Measurements from ENCODE around the gene PPP4C. TPM values are rescaled to one million over a fixed set of nuclear protein-coding genes. Genes with fewer than 3 reads are reported as not detected.
A peak's percentile ranks its signal among the peaks of the same experiment; 100 is the strongest.

Gene PPP4C
- total and polyA plus RNA-seq, 4 donors = 51.6 to 104 (median 77.8) TPM

GRCh38 chr16:30053376-30054015 lies 22.3 kb upstream of the PPP4C start:
- peak overlapping the region; percentile 83 for H3K4me3 ChIP-seq (ENCODE audit: low read depth, low read length)
- DNase-seq (ENCODE audit: low read depth in 4 of 6, low spot score in 6 of 6) = no peak
- peaks cover 13% of the 10 kb centered on the region for H3K36me3 ChIP-seq (ENCODE audit: control insufficient read depth, insufficient read depth, low read length)
- H3K9me3 ChIP-seq (ENCODE audit: control insufficient read depth, insufficient read depth, low read length) = no peaks in the 10 kb centered on the region
- H3K4me1 ChIP-seq (ENCODE audit: control insufficient read depth, insufficient read depth, low read length) = peaks cover 47% of the 10 kb centered on the region
- peak overlapping the region; percentile 33 for H3K27ac ChIP-seq (ENCODE audit: low read depth, low read length)
- 9% methylated on average over 15 of the region's 19 CpGs for WGBS (ENCODE audit: insufficient coverage)
- no peaks in the 10 kb centered on the region for H3K27me3 ChIP-seq (ENCODE audit: control insufficient read depth, insufficient read depth, low read length)

- H3K27ac ChIP-seq (ENCODE audit: low read depth, low read length) = no peak overlapping the region
- H3K36me3 ChIP-seq (ENCODE audit: control insufficient read depth, insufficient read depth, low read length) = peaks cover 19% of the 10 kb centered on the region
- H3K9me3 ChIP-seq (ENCODE audit: control insufficient read depth, insufficient read depth, low read length) = no peaks in the 10 kb centered on the region
- no peak overlapping the region for H3K4me3 ChIP-seq (ENCODE audit: low read depth, low read length)
- H3K4me1 ChIP-seq (ENCODE audit: control insufficient read depth, insufficient read depth, low read length) = peaks cover 44% of the 10 kb centered on the region
- H3K27me3 ChIP-seq (ENCODE audit: control insufficient read depth, insufficient read depth, low read length) = no peaks in the 10 kb centered on the region
- no peak for DNase-seq (ENCODE audit: low read depth in 4 of 6, low spot score in 6 of 6)
- 49% methylated on average over 5 of the region's 8 CpGs for WGBS (ENCODE audit: insufficient coverage)
Measured at GRCh38 chr16:30054451-30054850, 21.3 kb upstream of the PPP4C start.

- H3K27ac ChIP-seq (ENCODE audit: low read depth, low read length) = no peak overlapping the region
- WGBS (ENCODE audit: insufficient coverage) = 27% methylated on average over 9 of the region's 10 CpGs
- peaks cover 39% of the 10 kb centered on the region for H3K4me1 ChIP-seq (ENCODE audit: control insufficient read depth, insufficient read depth, low read length)
- H3K9me3 ChIP-seq (ENCODE audit: control insufficient read depth, insufficient read depth, low read length) = no peaks in the 10 kb centered on the region
- no peaks in the 10 kb centered on the region for H3K27me3 ChIP-seq (ENCODE audit: control insufficient read depth, insufficient read depth, low read length)
- no peak for DNase-seq (ENCODE audit: low read depth in 4 of 6, low spot score in 6 of 6)
- H3K36me3 ChIP-seq (ENCODE audit: control insufficient read depth, insufficient read depth, low read length) = peaks cover 25% of the 10 kb centered on the region
- no peak overlapping the region for H3K4me3 ChIP-seq (ENCODE audit: low read depth, low read length)
Measured at GRCh38 chr16:30054959-30055553, 20.7 kb upstream of the PPP4C start.

- no peak overlapping the region for H3K27ac ChIP-seq (ENCODE audit: low read depth, low read length)
Measured at GRCh38 chr16:30060346-30060745, 15.4 kb upstream of the PPP4C start.

GRCh38 chr16:30060836-30061554 lies 14.8 kb upstream of the PPP4C start:
- Histone ChIP-seq H3K27me3 (ENCODE audit: control insufficient read depth, insufficient read depth, low read length) (no peaks in the 10 kb centered on the region), H3K4me3 (ENCODE audit: low read depth, low read length) (no peak overlapping the region), H3K27ac (ENCODE audit: low read depth, low read length) (no peak overlapping the region), H3K4me1 (ENCODE audit: control insufficient read depth, insufficient read depth, low read length) (peaks cover 23% of the 10 kb centered on the region), H3K36me3 (ENCODE audit: control insufficient read depth, insufficient read depth, low read length) (peaks cover 23% of the 10 kb centered on the region), H3K9me3 (ENCODE audit: control insufficient read depth, insufficient read depth, low read length) (no peaks in the 10 kb centered on the region)
- no peak for DNase-seq (ENCODE audit: low read depth in 4 of 6, low spot score in 6 of 6)
- WGBS (ENCODE audit: insufficient coverage) = 25% methylated on average over 1 of the region's 2 CpGs

More at GRCh38 chr16:30060346-30060745, 15.4 kb upstream of the PPP4C start:
- H3K4me1 ChIP-seq (ENCODE audit: control insufficient read depth, insufficient read depth, low read length) = peaks cover 19% of the 10 kb centered on the region
- peak in 1 of 6 donors; percentile 46 for DNase-seq (ENCODE audit: low read depth in 4 of 6, low spot score in 6 of 6)
- WGBS (ENCODE audit: insufficient coverage) = 65% methylated on average over 3 of the region's 4 CpGs
- H3K27me3 ChIP-seq (ENCODE audit: control insufficient read depth, insufficient read depth, low read length) = no peaks in the 10 kb centered on the region
- no peaks in the 10 kb centered on the region for H3K9me3 ChIP-seq (ENCODE audit: control insufficient read depth, insufficient read depth, low read length)
- peaks cover 28% of the 10 kb centered on the region for H3K36me3 ChIP-seq (ENCODE audit: control insufficient read depth, insufficient read depth, low read length)
- no peak overlapping the region for H3K4me3 ChIP-seq (ENCODE audit: low read depth, low read length)

GRCh38 chr16:30063278-30063892 lies 12.4 kb upstream of the PPP4C start:
- Histone ChIP-seq H3K27ac (ENCODE audit: low read depth, low read length) (peak overlapping the region; percentile 98), H3K9me3 (ENCODE audit: control insufficient read depth, insufficient read depth, low read length) (no peaks in the 10 kb centered on the region), H3K4me1 (ENCODE audit: control insufficient read depth, insufficient read depth, low read length) (peaks cover 41% of the 10 kb centered on the region), H3K27me3 (ENCODE audit: control insufficient read depth, insufficient read depth, low read length) (no peaks in the 10 kb centered on the region), H3K36me3 (ENCODE audit: control insufficient read depth, insufficient read depth, low read length) (peaks cover 40% of the 10 kb centered on the region), H3K4me3 (ENCODE audit: low read depth, low read length) (peak overlapping the region; percentile 98)
- WGBS (ENCODE audit: insufficient coverage) = 43% methylated on average over 12 of the region's 12 CpGs
- no peak for DNase-seq (ENCODE audit: low read depth in 4 of 6, low spot score in 6 of 6)

- peaks cover 43% of the 10 kb centered on the region for H3K36me3 ChIP-seq (ENCODE audit: control insufficient read depth, insufficient read depth, low read length)
- peaks cover 48% of the 10 kb centered on the region for H3K4me1 ChIP-seq (ENCODE audit: control insufficient read depth, insufficient read depth, low read length)
- H3K9me3 ChIP-seq (ENCODE audit: control insufficient read depth, insufficient read depth, low read length) = no peaks in the 10 kb centered on the region
- WGBS (ENCODE audit: insufficient coverage) = 7% methylated on average over 7 of the region's 27 CpGs
- H3K27me3 ChIP-seq (ENCODE audit: control insufficient read depth, insufficient read depth, low read length) = no peaks in the 10 kb centered on the region
- peak overlapping the region; percentile 98 for H3K4me3 ChIP-seq (ENCODE audit: low read depth, low read length)
- peak overlapping the region; percentile 98 for H3K27ac ChIP-seq (ENCODE audit: low read depth, low read length)
- DNase-seq (ENCODE audit: low read depth in 4 of 6, low spot score in 6 of 6) = peak in 3 of 6 donors; percentile 52 to 86 (median 80)
Measured at GRCh38 chr16:30063893-30064728, 11.7 kb upstream of the PPP4C start.

GRCh38 chr16:30064729-30065101 lies 11.1 kb upstream of the PPP4C start:
- H3K27me3 ChIP-seq (ENCODE audit: control insufficient read depth, insufficient read depth, low read length) = no peaks in the 10 kb centered on the region
- peaks cover 54% of the 10 kb centered on the region for H3K4me1 ChIP-seq (ENCODE audit: control insufficient read depth, insufficient read depth, low read length)
- H3K4me3 ChIP-seq (ENCODE audit: low read depth, low read length) = peak overlapping the region; percentile 98
- peak overlapping the region; percentile 98 for H3K27ac ChIP-seq (ENCODE audit: low read depth, low read length)
- H3K36me3 ChIP-seq (ENCODE audit: control insufficient read depth, insufficient read depth, low read length) = peaks cover 45% of the 10 kb centered on the region
- H3K9me3 ChIP-seq (ENCODE audit: control insufficient read depth, insufficient read depth, low read length) = no peaks in the 10 kb centered on the region
- DNase-seq (ENCODE audit: low read depth in 4 of 6, low spot score in 6 of 6) = peak in 1 of 6 donors; percentile 19
- WGBS (ENCODE audit: insufficient coverage) = under 1% methylated on average over 25 of the region's 25 CpGs

Data from spinal cord (tissue), 10 donors.